Stimulated activated CD4-positive, alpha-beta T cell treated with anti-CD3 and anti-CD28 coated beads, Interleukin-15, amount 100 ng/mL, for 48 hours (primary cell): Measurements from ENCODE around the gene ANKRD29.

Source experiments
- DNase-seq, 2 donors: peaks; one replicate each; pipeline ENCODE4 v3.0.0-alpha.2; 2020; ENCODE audit warnings: low read depth in 2 of 2

The ANKRD29 gene

DNA sequence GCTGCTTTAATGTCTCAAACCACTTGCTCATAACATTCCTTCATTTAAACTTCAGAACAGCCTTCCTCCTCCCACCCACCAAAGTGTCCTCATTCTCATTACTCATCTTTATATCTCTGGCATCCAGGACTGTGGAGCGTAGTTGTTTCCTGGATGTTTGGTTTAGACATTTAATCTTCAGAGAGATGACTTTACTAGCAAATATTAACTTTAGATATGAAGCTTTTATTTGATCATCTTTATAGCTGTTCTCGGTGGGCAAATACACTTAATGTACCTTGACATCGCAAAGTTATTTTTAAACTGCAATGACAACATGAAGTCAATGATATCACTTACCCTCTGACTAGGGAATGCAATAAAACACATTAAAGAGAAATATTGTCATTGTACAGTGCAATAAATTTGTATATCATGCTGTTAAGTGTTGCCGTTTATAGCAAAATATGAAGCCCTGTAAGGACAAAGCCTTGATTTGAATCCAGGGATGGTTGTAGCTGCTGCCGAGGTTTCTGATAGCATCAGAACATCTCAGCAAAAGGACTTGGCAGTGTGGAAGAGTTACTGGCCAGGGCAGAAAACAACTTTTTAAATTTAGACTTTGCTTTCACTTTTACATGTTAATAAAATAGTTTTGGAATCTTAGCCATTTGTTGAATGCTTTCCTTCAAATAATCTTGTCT is 21.9 kb upstream of the ANKRD29 start:
- DNase-seq = no peak

GRCh38 chr18:23683671-23684070 is 21.0 kb upstream of the ANKRD29 start:
- no peak for DNase-seq

- no peak for DNase-seq
Measured at GRCh38 chr18:23683155-23683554, 20.4 kb upstream of the ANKRD29 start.

GRCh38 chr18:23682472-23682871 is 19.8 kb upstream of the ANKRD29 start:
- DNase-seq = no peak

GRCh38 chr18:23682045-23682444 is 19.3 kb upstream of the ANKRD29 start:
- no peak for DNase-seq

DNA sequence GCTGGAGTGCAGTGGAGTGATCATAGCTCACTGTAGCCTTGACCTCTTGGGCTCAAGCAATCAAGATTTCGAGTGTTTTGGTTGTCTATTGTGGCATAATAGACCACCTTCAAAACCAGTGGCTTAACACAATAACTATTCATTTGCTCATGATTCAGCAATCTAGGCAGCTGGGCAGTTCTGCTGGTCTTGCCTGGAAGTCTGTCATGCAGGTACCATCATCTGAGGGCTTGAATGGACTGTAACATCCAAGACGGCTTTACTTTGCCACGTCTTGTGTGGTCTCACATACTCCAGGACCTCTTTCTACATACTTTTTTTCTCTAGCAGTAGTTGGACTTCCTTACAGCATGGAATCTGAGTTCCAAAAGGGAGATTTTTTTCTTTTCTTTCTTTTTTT is 13.2 kb upstream of the ANKRD29 start:
- no peak for DNase-seq

- no peak for DNase-seq
Measured at GRCh38 chr18:23675236-23675635, 12.5 kb upstream of the ANKRD29 start.

- DNase-seq = no peak
Measured at GRCh38 chr18:23673725-23674124, 11.0 kb upstream of the ANKRD29 start.

DNA sequence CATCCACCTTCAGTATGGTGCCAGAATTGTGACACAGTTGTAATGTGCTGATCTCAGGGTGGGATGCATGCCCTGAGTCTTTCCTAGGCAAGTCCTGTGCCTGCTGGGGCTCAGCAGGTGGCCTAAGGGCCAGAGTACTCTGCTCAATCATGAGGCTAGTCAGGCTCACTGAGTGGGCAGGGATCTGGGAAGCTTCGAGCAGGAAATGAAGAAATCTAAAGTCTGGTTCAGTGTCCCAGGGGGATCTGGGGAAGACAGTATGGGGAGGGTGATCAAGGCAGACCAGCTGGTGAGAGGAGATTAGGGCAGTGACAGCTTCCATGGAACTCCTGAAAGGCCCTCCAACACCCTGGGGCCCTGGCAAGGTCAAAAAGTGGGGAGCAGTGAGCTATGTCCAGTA is 8.9 kb upstream of the ANKRD29 start:
- DNase-seq = no peak

DNA sequence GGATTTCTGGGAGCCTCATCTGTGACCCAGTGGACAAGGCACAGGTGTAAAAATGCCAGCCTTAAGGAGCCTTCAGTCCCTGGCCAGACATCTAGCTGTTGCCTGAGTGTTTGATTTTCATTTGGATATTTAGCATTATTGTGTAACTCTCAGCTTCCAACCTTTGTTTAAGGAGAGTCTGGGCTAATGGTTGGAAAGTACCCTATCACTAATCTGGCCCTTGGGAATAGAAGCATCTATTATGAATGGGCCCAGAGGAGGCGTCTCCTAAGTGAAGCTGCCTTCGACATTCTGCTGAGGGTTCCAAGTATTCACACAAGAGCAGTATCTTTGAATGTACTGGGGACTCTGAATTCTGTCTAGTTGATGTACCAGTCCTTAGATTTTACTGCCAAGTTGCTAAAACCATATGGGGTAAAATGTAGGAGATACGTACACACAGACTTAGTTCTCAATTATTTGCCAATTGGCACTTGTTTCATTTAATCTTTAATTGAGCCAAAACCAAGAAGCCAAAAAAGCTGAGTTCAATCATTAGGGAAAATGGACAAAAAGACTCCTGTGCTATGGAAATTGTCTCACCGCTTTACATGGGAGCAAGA is 7.2 kb upstream of the ANKRD29 start:
- no peak for DNase-seq

DNA sequence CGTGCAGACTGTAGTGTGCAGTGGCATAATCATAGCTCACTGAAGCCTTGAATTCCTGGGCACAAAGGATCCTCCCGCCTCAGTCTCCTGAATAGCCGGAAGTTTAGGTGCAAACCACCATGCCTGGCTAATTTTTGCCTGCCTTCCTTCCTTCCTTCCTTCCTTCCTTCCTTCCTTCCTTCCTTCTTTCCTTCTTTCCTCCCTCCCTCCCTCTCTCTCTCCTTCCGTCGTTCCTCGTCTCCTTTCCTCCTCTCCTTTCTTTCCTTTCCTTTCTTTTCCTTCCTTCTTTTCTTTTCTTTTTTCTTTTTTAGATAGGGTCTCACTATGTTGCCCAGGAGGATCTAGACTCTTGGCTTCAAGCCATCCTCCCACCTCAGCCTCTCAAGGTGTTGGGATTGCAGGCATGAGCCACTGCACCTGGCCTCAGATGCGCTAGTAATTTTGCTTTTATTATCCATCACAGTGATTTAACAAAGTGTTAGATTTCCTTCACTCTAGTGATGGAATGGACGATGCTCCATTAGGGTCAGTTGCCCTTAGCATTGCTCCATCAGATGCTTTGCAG is 6.6 kb upstream of the ANKRD29 start:
- no peak for DNase-seq

- no peak for DNase-seq
Measured at GRCh38 chr18:23668731-23669130, 6.0 kb upstream of the ANKRD29 start.

GRCh38 chr18:23667114-23667513 is 4.4 kb upstream of the ANKRD29 start:
- DNase-seq = no peak

DNA sequence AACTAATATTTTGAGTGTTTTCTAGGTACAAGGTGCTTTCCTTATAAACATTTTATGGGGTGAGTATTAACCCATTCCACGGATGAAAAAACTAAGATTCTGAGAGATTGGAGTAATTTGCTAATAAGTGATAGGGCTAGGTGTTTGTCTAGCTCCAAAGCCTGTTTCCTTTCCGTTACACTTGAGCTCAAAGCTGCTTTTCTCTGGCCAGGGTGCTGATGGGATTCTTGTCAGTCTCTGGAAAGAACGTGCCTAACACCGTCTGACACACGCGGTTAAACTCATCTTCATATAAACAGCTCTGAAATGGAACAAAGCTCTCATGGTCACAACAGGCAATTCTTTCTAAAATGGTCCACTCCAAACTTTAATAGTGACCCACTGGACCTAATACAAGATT is 2.0 kb upstream of the ANKRD29 start:
- DNase-seq = no peak

GRCh38 chr18:23661735-23662308 is 889 bp downstream of the ANKRD29 start:
- DNase-seq = no peak

DNA sequence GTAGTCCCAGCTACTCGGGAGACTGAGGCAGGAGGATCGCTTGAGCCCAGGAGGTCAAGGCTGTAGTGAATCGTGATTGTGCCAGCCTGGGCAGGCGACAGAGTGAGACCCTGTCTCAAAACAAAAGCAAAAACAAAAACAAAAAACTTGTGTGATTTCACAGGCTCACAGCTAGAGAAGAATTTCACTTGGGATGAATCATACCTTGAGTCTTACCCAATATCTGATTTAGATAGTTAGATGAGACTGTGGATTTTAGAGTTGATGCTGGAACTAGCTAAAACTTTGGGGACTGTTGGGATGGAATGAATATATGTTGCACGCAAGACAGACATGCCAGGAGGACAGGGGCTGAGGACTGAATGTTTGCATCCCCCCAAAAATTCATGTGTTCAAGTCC is 4.4 kb downstream of the ANKRD29 start:
- DNase-seq = no peak

DNA sequence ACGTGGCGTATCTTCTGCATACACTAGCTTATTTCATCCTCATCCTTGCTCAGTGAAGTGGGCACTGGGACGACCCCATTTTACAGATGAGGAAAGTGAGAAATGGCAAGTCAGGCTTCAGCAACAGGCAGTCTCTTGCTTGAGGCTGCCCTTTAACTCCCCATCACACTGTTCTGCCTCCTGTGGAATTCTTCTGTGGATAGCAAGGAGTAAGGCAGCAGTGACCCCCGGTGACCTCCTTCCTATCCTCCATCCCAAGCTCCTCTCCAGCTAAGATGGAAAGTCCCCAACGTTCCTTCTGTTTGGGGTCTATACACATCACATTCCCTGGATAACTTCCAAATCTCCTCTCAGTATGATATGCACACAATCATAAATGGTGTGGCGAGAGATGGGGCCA is 10.5 kb downstream of the ANKRD29 start:
- DNase-seq = no peak

DNA sequence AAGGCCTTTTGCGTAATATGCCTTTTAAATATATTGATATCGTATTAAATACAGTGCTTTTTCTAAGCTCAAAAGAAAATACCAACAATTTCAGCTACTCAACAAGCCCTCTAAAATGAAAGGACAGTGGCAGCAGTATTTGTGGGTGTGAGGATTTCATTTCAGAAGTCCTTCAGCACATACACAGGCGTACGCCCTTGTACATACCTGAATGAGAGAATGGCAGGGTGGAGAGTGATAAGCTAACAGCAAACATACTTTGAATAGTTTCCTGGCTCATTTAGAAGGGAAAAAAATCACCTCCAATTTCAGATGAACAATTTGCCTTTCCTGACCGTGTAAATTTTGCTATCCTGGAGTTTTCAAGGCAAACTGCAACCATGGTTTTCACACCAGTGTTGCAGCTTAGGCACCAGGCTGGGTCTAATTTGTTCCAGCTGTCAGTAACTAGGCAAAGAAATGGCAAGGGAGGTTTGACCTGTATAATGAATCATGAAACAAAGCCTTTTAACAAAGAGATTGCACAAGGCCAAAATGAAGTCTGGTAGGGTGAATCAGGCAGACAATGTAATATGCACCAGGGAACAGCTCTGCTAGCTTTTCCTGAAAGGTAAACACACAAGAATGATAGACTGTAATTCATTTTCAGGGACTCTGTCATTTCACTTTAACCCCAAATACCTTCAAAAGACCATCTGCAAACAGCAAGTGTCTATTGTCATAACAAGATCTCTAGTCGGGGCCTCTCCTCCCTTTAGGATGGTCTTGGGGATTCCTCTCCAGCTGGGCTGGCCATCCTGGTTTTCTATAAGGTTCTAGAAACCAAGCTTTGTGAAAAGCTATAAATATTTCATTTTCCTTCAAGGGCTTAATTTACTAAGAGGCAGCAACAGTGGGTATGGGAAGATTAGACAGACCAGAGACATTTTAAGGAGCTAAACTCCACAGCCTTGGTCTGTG is 11.5 kb downstream of the ANKRD29 start:
- no peak for DNase-seq

- no peak for DNase-seq
Measured at GRCh38 chr18:23648940-23649607, 13.6 kb downstream of the ANKRD29 start.

DNA sequence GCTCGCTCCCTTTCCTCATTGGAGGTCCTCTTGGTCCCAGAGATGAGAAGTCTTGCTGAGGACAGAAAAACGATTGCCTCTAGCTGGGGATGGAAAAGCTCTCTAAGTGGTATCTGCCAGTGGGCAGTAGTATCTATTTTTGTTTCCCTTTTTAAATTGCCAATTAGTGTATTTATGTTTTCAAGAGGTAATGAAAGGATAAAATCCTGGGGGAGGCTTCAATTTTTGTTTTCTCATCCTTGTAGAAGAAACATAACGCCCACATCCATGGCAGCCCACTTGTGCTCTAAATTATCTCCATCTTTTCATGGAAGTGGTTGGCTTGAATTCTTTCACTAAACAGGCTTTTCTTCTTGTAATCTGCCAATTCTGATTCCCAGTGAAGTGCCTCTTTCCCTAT is 14.3 kb downstream of the ANKRD29 start:
- no peak for DNase-seq

DNA sequence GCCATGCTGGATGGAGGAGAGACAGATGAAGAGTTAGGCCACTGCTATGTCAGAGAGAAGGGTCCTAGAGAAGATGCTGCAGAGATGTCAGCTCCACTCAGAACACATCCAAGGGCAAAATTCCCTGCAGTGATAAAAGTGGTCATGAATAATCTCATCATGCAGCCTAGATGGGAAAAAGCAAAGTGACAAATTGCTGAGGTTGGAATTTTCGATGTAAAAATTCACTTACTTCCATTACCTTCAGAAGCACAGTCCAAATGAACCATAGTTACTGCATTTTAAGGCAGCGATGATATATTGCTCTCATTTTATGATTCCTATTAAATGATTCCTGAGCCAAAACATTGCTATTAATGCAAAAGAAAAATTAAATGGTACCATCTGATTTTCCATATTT is 16.4 kb downstream of the ANKRD29 start:
- no peak for DNase-seq
